IMR-90 (cell line): ENCODE results near the gene DHX38. TPM values are rescaled to one million over a fixed set of nuclear protein-coding genes. Genes with fewer than 3 reads are reported as not detected.

Experiments
- ATAC-seq: fragments of 200-7000 bp; cut with Tn5 transposase; 2 replicates; pipeline ENCODE4 v1.9.1; 2020; ENCODE audit warnings: low read depth, mild to moderate bottlenecking, moderate library complexity
- BruUV-seq: library from RNA; stranded (reverse); fragments of 400-500 nt; replicated peaks from 2 replicates; lab custom pipeline; 2021; lab: Mats Ljungman, UMichigan
- CTCF ChIA-PET: fragments of 300-600 bp; formaldehyde crosslinking; extraction: SDS; loops from one replicate; lab custom pipeline; 2021; ENCODE audit warnings: antibody characterized with exemption; lab: Yijun Ruan, JAX
- POLR2A ChIA-PET: fragments of 300-600 bp; sonication (Branson Sonifier 250); formaldehyde crosslinking; loops from one replicate; lab custom pipeline; 2022; ENCODE audit warnings: antibody characterized with exemption; ENCODE audit not compliant: unreplicated experiment; lab: Charles Lee
- DNase-seq: peaks from one replicate; pipeline ENCODE4 v3.0.0; 2013
- H2AFZ ChIP-seq: replicated peaks from 2 replicates; pipeline ENCODE3; 2013; ENCODE audit warnings: low read length, mild to moderate bottlenecking; ENCODE audit not compliant: poor library complexity
- H2AK5ac ChIP-seq: 2 replicates; pipeline ENCODE4 v1.6.1; 2013; ENCODE audit warnings: low read depth, low read length, inconsistent platforms
- H2AK9ac ChIP-seq: replicated peaks from 2 replicates; pipeline ENCODE3; 2013; ENCODE audit warnings: mild to moderate bottlenecking, low read depth, low read length, moderate library complexity; ENCODE audit not compliant: poor library complexity
- H2BK120ac ChIP-seq: 2 replicates; pipeline ENCODE4 v1.6.1; 2013; ENCODE audit warnings: low read depth, low read length, inconsistent platforms
- H2BK15ac ChIP-seq: 3 replicates; pipeline ENCODE4 v1.6.1; 2013; ENCODE audit warnings: low read depth, low read length, inconsistent platforms
- H2BK20ac ChIP-seq: 2 replicates; pipeline ENCODE4 v1.6.1; 2013; ENCODE audit warnings: low read depth, mild to moderate bottlenecking, inconsistent platforms, low read length, moderate library complexity
- H2BK5ac ChIP-seq: 2 replicates; pipeline ENCODE4 v1.6.1; 2013; ENCODE audit warnings: mild to moderate bottlenecking, low read depth, low read length, inconsistent platforms; ENCODE audit not compliant: poor library complexity, severe bottlenecking
- H3K14ac ChIP-seq: replicated peaks from 2 replicates; pipeline ENCODE4 v1.6.1; 2013; ENCODE audit warnings: low read depth, low read length, inconsistent platforms
- H3K18ac ChIP-seq: 2 replicates; pipeline ENCODE4 v1.6.1; 2013; ENCODE audit warnings: low read depth, low read length, control low read depth
- H3K23ac ChIP-seq: 2 replicates; pipeline ENCODE4 v1.6.1; 2013; ENCODE audit warnings: low read depth, low read length, inconsistent platforms
- H3K27ac ChIP-seq: 2 replicates; pipeline ENCODE4 v1.5.1; 2013; ENCODE audit warnings: mild to moderate bottlenecking, control low read depth, low read length; ENCODE audit not compliant: insufficient read depth
- H3K27me3 ChIP-seq: 2 replicates; pipeline ENCODE4 v1.6.1; 2013; ENCODE audit warnings: low read length; ENCODE audit not compliant: control insufficient read depth, insufficient read depth
- H3K36me3 ChIP-seq: 2 replicates; pipeline ENCODE4 v1.6.1; 2013; ENCODE audit warnings: low read length, mixed read lengths; ENCODE audit not compliant: control insufficient read depth, insufficient read depth
- H3K4ac ChIP-seq: 2 replicates; pipeline ENCODE4 v1.6.1; 2013; ENCODE audit warnings: low read depth, low read length, inconsistent platforms
- H3K4me1 ChIP-seq: 2 replicates; pipeline ENCODE4 v1.6.1; 2013; ENCODE audit warnings: low read length, mixed read lengths; ENCODE audit not compliant: control insufficient read depth, insufficient read depth
- H3K4me2 ChIP-seq: 2 replicates; pipeline ENCODE4 v1.6.1; 2013; ENCODE audit warnings: low read depth, mild to moderate bottlenecking, control low read depth, low read length, moderate library complexity
- H3K4me3 ChIP-seq: 2 replicates; pipeline ENCODE4 v1.5.1; 2013; ENCODE audit warnings: low read depth, mild to moderate bottlenecking, control low read depth, low read length, moderate library complexity; ENCODE audit not compliant: insufficient read depth
- H3K56ac ChIP-seq: 2 replicates; pipeline ENCODE4 v1.6.1; 2013; ENCODE audit warnings: low read length, inconsistent platforms; ENCODE audit not compliant: insufficient read depth; ENCODE audit errors: extremely low read depth
- H3K79me1 ChIP-seq, 2 experiments: 2 replicates each; pipeline ENCODE4 v1.6.1; 2013; ENCODE audit warnings: low read length in 2 of 2, inconsistent platforms in 1 of 2, low read depth in 1 of 2
- H3K9ac ChIP-seq: 2 replicates; pipeline ENCODE4 v1.6.1; 2013; ENCODE audit warnings: low read depth, low read length, control low read depth
- H3K9me1 ChIP-seq: 2 replicates; pipeline ENCODE4 v1.6.1; 2013; ENCODE audit warnings: low read length, inconsistent platforms; ENCODE audit not compliant: insufficient read depth
- H3K9me3 ChIP-seq: 2 replicates; pipeline ENCODE4 v1.6.1; 2013; ENCODE audit warnings: low read length; ENCODE audit not compliant: control insufficient read depth, insufficient read depth
- H4K20me1 ChIP-seq: 2 replicates; pipeline ENCODE4 v1.6.1; 2013; ENCODE audit warnings: low read length, inconsistent platforms; ENCODE audit not compliant: insufficient read depth
- H4K5ac ChIP-seq: 2 replicates; pipeline ENCODE4 v1.6.1; 2013; ENCODE audit warnings: mild to moderate bottlenecking, low read depth, low read length, control low read depth
- H4K8ac ChIP-seq, 2 experiments: 2 replicates each; pipeline ENCODE4 v1.6.1; 2013; ENCODE audit warnings: low read depth in 2 of 2, low read length in 2 of 2, control low read depth in 1 of 2, inconsistent platforms in 1 of 2
- H4K91ac ChIP-seq: 2 replicates; pipeline ENCODE4 v1.6.1; 2013; ENCODE audit warnings: low read depth, low read length, inconsistent platforms; ENCODE audit not compliant: insufficient read depth
- MXI1 ChIP-seq: IDR thresholded peaks from 2 replicates; pipeline ENCODE4 v1.6.1; 2012; ENCODE audit warnings: low read depth, mild to moderate bottlenecking, low read length, moderate library complexity, borderline replicate concordance
- RFX5 ChIP-seq: IDR thresholded peaks from 2 replicates; pipeline ENCODE4 v1.8.0; 2012; ENCODE audit warnings: low read depth, mild to moderate bottlenecking, low read length, moderate library complexity
- WGBS, 2 experiments: methylation state at CpG; one replicate each; pipeline versions ENCODE4 v1.1.5 to v1.1.7; 2013; ENCODE audit warnings: missing lambda C conversion rate in 2 of 2; ENCODE audit not compliant: insufficient read length in 1 of 2; ENCODE audit errors: extremely low coverage in 2 of 2; 5-methylcytosine and 5-hydroxymethylcytosine counted together
- dilution Hi-C: fragments of 300-500 bp; cut with HindIII; formaldehyde crosslinking; loops from one replicate; pipeline ENCODE4 v1.14.3; 2018; ENCODE audit warnings: low sequenced_read_pairs; ENCODE audit not compliant: unreplicated experiment
- in situ Hi-C: fragments of 300-500 bp; cut with MboI; formaldehyde crosslinking; loops from 3 replicates; pipeline ENCODE4 v1.14.3; 2019; ENCODE audit warnings: low sequenced_read_pairs, inconsistent platforms, mixed read lengths
- intact Hi-C: fragments of 100-400 bp; cut with micrococcal nuclease; formaldehyde crosslinking; loops from 2 replicates; pipeline ENCODE4 v1.10.0; 2022
- polyA plus RNA-seq, 3 experiments: library from polyadenylated mRNA; depleted of rRNA; stranded (reverse); fragments of >200 nt; gene quantifications; 2 replicates each; pipeline ENCODE4 v1.2.3, GENCODE V29; 2012; ENCODE audit warnings: low replicate concordance in 1 of 3
- total RNA-seq: library from RNA; depleted of rRNA; stranded (reverse); fragments of >200 nt; gene quantifications from 2 replicates; pipeline ENCODE4 v1.2.3, GENCODE V29; 2012

Gene DHX38
- total and polyA plus RNA-seq, 2 of the 4 experiments (the other 2 are of a cell fraction), result 45.4 to 49.6 TPM

GRCh38 chr16:72092832-72093447 is 707 bp upstream of the DHX38 start:
- dilution Hi-C loops, result no loop called here
- H2BK5ac ChIP-seq, result peak overlapping the region; percentile 53
- peak overlapping the region; percentile 47 for H2AK9ac ChIP-seq
- in situ Hi-C loops, result no loop called here
- no peak overlapping the region for H2BK20ac ChIP-seq
- H4K5ac ChIP-seq, result no peak overlapping the region
- CTCF ChIA-PET, result interaction anchor here (0.9 to 1.6 kb wide), 3 partner anchors 9 to 28 kb away, joined by 3 to 8 read pairs (median 3); no protein-coding TSS in a partner anchor
- H3K9me1 ChIP-seq, result peaks cover 5% of the 10 kb centered on the region; the same call in 1 of the 2 replicates
- H4K8ac ChIP-seq, result peak overlapping the region in 1 of 2 experiments; percentile 70; a peak in 2 of 4 replicates
- ATAC-seq (peak; percentile 30), DNase-seq (peak; percentile 68)
- H2AFZ ChIP-seq, result peak overlapping the region; percentile 91
- H3K14ac ChIP-seq, result 0 out of 2 replicates have a peak overlapping the region, but pooled peaks have one; percentile 36
- H2BK15ac ChIP-seq, result no peak overlapping the region
- H3K4me2 ChIP-seq, result peak overlapping the region; percentile 94
- H3K79me1 ChIP-seq, result peaks cover 12 to 55% of the 10 kb centered on the region in 2 experiments
- H2AK5ac ChIP-seq, result 0 out of 2 replicates have a peak overlapping the region, but pooled peaks have one; percentile 18
- H4K20me1 ChIP-seq, result no peaks in the 10 kb centered on the region; the same call in 1 of the 2 replicates
- WGBS, 2 experiments, result no CpG with 5 or more reads among the region's 22 CpGs
- 0 out of 2 replicates have a peak, but pooled peaks cover 2% of the 10 kb centered on the region for H3K4me1 ChIP-seq
- peak overlapping the region; percentile 27; the same call in 1 of the 2 replicates for H3K56ac ChIP-seq
- peak overlapping the region; percentile 80 for H3K4me3 ChIP-seq
- no peaks in the 10 kb centered on the region for H3K27me3 ChIP-seq
- intact Hi-C loops, result loop anchor here (10.0 kb wide), 1 partner anchor 58 kb away; no protein-coding TSS in a partner anchor
- no peaks in the 10 kb centered on the region for H3K9me3 ChIP-seq
- H3K9ac ChIP-seq, result peak overlapping the region; percentile 81
- no peak overlapping the region; the same call in 1 of the 2 replicates for H3K18ac ChIP-seq
- peaks cover 25% of the 10 kb centered on the region for H3K36me3 ChIP-seq
- peak overlapping the region; percentile 25; the same call in 1 of the 2 replicates for H3K23ac ChIP-seq
- TF ChIP-seq RFX5 (no peak), MXI1 (peak; percentile 76; the same call in 1 of the 2 replicates)
- peak overlapping the region; percentile 65 for H3K4ac ChIP-seq
- POLR2A ChIA-PET, result interaction anchor here (0.5 to 0.6 kb wide), 2 partner anchors 962 to 1325 kb away, joined by 5 to 6 read pairs; no protein-coding TSS in a partner anchor
- peak overlapping the region; percentile 41; the same call in 1 of the 2 replicates for H4K91ac ChIP-seq
- BruUV-seq, result no TSS peak
- H2BK120ac ChIP-seq, result 0 out of 2 replicates have a peak overlapping the region, but pooled peaks have one; percentile 9
- H3K27ac ChIP-seq, result peak overlapping the region; percentile 71
